Glutamatergic neuron (in vitro differentiated cells): ENCODE data around the gene RAD51B. TPM values are rescaled to one million over a fixed set of nuclear protein-coding genes. Genes with fewer than 3 reads are reported as not detected.

Experiments
- DNase-seq: peaks from one replicate; pipeline ENCODE4 v3.0.0; 2022
- H3K27ac Mint-ChIP-seq: one replicate; pipeline ENCODE4 v1.8.0; 2020; ENCODE audit warnings: mild to moderate bottlenecking, mixed read lengths, inconsistent platforms; ENCODE audit not compliant: unreplicated experiment
- H3K27me3 Mint-ChIP-seq: one replicate; pipeline ENCODE4 v1.8.0; 2020; ENCODE audit warnings: mild to moderate bottlenecking, moderate library complexity, mixed read lengths, inconsistent platforms; ENCODE audit not compliant: unreplicated experiment
- H3K36me3 Mint-ChIP-seq: one replicate; pipeline ENCODE4 v1.8.0; 2020; ENCODE audit warnings: mild to moderate bottlenecking, mixed read lengths, inconsistent platforms; ENCODE audit not compliant: unreplicated experiment
- H3K4me1 Mint-ChIP-seq: one replicate; pipeline ENCODE4 v1.8.0; 2020; ENCODE audit warnings: mild to moderate bottlenecking, low read depth, mixed read lengths, inconsistent platforms; ENCODE audit not compliant: unreplicated experiment
- H3K4me3 Mint-ChIP-seq: one replicate; pipeline ENCODE4 v1.8.0; 2020; ENCODE audit warnings: mild to moderate bottlenecking, mixed read lengths, inconsistent platforms; ENCODE audit not compliant: unreplicated experiment
- H3K9me3 Mint-ChIP-seq: one replicate; pipeline ENCODE4 v1.8.0; 2020; ENCODE audit warnings: mild to moderate bottlenecking, moderate library complexity, mixed read lengths, inconsistent platforms; ENCODE audit not compliant: unreplicated experiment
- CTCF ChIP-seq: fragments of 200-600 bp; sonication (generic); IDR thresholded peaks from one replicate; pipeline ENCODE4 v1.5.0; 2021; ENCODE audit not compliant: partially characterized antibody, unreplicated experiment
- total RNA-seq: library from RNA; stranded (reverse); fragmentation: NEBNext Ultra II Directional; extraction: Animal tissue kit (Norgen Biotek cat#: 25700); gene quantifications from one replicate; pipeline ENCODE4 v1.2.1, GENCODE V29; 2021; ENCODE audit not compliant: unreplicated experiment

The RAD51B gene
- total RNA-seq, 1 donor from 2014 or later: 9.7 TPM

GRCh38 chr14:68208626-68209317, 389.2 kb downstream of the RAD51B start:
- H3K27me3 Mint-ChIP-seq: no peaks in the 10 kb centered on the region
- no peak overlapping the region for H3K27ac Mint-ChIP-seq
- no peaks in the 10 kb centered on the region for H3K4me1 Mint-ChIP-seq
- no peak overlapping the region for H3K4me3 Mint-ChIP-seq
- no peak for TF ChIP-seq CTCF
- no peaks in the 10 kb centered on the region for H3K36me3 Mint-ChIP-seq
- DNase-seq: no peak
- no peaks in the 10 kb centered on the region for H3K9me3 Mint-ChIP-seq

GRCh38 chr14:68210729-68211299, 391.2 kb downstream of the RAD51B start:
- no peak for TF ChIP-seq CTCF
- Mint-ChIP-seq H3K27ac (no peak overlapping the region), H3K9me3 (no peaks in the 10 kb centered on the region), H3K4me3 (no peak overlapping the region), H3K36me3 (no peaks in the 10 kb centered on the region), H3K27me3 (no peaks in the 10 kb centered on the region), H3K4me1 (no peaks in the 10 kb centered on the region)
- DNase-seq: no peak

GRCh38 chr14:68211421-68211820, 391.8 kb downstream of the RAD51B start:
- Mint-ChIP-seq H3K4me3 (no peak overlapping the region), H3K36me3 (no peaks in the 10 kb centered on the region), H3K27ac (no peak overlapping the region), H3K9me3 (no peaks in the 10 kb centered on the region), H3K27me3 (no peaks in the 10 kb centered on the region), H3K4me1 (no peaks in the 10 kb centered on the region)
- no peak for TF ChIP-seq CTCF
- no peak for DNase-seq

- Mint-ChIP-seq H3K27me3 (no peaks in the 10 kb centered on the region), H3K4me1 (no peaks in the 10 kb centered on the region), H3K36me3 (no peaks in the 10 kb centered on the region), H3K4me3 (no peak overlapping the region), H3K27ac (no peak overlapping the region), H3K9me3 (no peaks in the 10 kb centered on the region)
- no peak for TF ChIP-seq CTCF
- no peak for DNase-seq
These were observed 392.3 kb downstream of the RAD51B start for GRCh38 chr14:68211886-68212285.

GRCh38 chr14:68212361-68212760, 392.8 kb downstream of the RAD51B start:
- Mint-ChIP-seq H3K36me3 (no peaks in the 10 kb centered on the region), H3K4me3 (no peak overlapping the region), H3K27me3 (no peaks in the 10 kb centered on the region), H3K27ac (no peak overlapping the region), H3K9me3 (no peaks in the 10 kb centered on the region), H3K4me1 (no peaks in the 10 kb centered on the region)
- TF ChIP-seq CTCF: no peak
- DNase-seq: no peak
